ENCODE data around the gene GLB1L3.
"Not testable (repeated sequence)": the region's sequence is repeated elsewhere in the genome, so short reads cannot be mapped to it uniquely, and the experiment has no call there.

- TF ChIP-seq EZH2 (IDR thresholded peaks at IDR 0.05; ENCODE audit: borderline replicate concordance); CTCF (IDR thresholded peaks at IDR 0.05; ENCODE audit: poor library complexity); EZH2phosphoT487 (IDR thresholded peaks at IDR 0.05; ENCODE audit: low read depth, severe bottlenecking, unreplicated experiment): not testable (repeated sequence)
Observed at GRCh38 chr11:134284349-134284748, 8.2 kb downstream of the GLB1L3 start.

Measured in hepatocyte (in vitro differentiated cells).